ENCODE measurements around the gene ERCC4.
"Not testable (repeated sequence)": the region's sequence is repeated elsewhere in the genome, so short reads cannot be mapped to it uniquely, and the experiment has no call there.

The ERCC4 gene

DNA sequence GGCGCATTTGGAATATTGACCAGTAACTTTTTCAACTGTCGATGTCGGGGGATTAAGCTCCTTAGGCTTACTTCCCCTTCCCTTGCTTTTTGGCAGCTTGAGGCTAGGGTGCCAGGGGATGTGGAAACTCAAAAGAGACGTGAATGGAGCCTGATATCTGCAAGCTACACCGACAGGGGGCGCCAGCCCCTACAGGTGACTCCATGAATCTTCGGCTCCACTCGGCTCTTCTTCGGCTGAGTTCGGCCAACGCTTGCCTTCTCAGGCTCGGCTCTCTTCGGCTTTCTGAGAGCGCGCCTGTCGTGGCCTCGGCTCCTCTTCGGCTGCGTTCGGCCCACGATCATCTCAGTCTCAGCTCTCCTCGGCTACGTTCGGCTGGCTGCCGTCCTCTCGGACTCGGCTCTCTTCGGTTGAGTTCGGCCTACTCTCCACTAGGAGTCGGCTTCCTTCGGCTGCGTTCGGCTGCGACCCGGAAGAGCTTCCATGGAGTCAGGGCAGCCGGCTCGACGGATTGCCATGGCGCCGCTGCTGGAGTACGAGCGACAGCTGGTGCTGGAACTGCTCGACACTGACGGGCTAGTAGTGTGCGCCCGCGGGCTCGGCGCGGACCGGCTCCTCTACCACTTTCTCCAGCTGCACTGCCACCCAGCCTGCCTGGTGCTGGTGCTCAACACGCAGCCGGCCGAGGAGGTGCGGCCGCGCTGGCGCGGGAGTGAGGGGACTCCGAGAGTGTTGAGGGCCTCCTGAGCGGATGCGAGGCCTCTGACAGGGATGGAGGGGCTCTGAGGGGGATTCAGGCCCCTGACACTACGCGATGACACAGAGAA is at the start of gene ERCC4:
Gene ERCC4, plus strand, starts transcription at position 472 of the 827 bp plus-strand sequence. Its CDS starts 12 bp downstream, at position 484.
- DNase-seq = peak; percentile 100

DNA sequence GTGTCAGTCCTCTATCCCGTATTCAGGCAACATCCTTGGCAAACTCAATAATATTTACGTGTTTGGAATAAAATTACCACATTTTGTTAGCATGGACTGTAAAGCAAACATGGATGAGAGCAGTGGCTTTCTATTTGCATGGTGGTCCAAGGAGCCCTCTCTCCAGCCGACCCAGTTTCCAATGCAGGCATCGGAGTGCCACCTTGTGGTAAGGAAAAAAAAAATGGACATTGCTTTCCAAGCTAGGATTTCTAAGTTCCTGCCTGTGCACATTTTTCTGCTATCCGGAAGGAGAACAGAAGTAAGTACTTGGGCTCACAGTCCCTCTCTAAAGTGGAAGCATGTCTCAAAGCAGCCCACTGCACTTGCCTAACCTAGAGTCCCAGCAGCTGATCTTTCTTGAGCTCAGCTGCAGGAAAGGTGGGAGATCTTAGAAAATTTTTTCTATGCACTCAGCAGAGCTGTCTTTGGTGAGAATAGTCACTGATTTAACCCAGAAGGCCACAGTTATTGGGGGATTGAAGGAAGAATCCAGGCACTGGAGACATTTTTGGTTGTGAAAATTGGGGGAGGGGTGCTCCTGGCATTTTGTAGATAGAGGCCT is 46.0 kb upstream of the ERCC4 start:
- no peak for DNase-seq

DNA sequence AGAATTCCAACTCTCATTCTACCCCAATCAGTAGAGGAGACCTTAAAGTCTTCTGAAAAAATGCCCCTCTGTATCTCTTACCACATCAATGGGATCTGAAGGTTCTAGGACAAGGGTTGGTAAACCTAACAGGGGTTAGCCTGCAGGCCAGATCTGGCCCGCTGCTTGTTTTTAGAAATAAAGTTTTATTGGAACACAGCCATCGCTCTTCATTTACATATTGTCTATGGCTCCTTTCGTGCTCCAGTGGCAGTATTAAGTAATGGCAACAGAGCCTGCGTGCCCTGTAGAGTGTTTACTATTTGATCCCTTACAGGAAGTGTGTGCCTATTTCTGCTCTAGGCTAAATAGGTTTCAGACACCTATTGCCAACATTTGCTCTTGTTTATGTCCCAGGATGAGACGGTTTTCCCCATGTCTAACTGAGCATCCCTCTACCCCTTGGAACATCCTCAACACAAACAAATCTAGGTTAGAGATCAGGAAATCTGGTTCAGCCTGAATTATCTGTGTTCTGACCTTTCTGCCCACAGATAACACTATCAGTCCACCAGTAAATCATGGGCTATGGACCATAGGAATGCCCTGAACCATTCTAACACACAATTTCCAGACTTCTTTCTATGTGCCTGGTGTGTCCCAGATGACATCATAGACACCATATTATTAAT is 44.2 kb upstream of the ERCC4 start:
- no peak for DNase-seq

DNA sequence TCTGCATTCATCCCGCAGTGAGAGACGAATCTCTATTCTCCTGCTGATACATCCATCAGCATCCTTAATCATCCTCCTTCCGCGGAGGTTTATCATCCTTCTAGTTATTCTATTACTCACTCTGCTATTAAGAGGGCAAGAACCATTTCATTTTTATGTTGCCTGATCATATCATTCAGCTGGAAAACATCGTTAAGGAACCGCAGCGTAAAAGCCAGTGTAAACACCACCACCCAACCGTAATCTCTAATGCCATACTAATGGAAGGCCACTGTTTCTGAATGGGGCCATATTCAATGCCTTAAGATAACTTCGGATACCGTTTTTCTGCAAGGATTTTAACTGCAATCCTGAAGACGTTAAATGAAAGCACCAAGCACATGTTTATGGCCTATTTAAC is 36.7 kb upstream of the ERCC4 start:
- no peak for DNase-seq

DNA sequence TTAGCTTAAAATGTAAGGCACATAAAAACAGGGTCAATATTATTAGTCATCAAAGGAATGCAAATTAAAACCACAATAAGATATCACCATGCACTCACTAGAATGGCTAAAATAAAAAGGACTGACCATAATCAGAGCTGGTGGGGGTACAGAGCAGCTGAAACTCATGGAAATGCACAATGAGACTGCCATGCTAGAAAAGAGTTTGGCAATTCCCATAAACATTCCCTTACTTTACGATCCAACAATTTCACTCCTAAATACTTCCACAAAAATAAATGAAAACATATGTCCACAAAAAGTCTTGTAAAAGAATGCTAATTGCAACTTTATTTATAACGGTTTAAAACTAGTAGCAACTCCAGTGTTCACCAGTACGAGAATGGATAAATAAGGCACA is 36.1 kb upstream of the ERCC4 start:
- DNase-seq = no peak

DNA sequence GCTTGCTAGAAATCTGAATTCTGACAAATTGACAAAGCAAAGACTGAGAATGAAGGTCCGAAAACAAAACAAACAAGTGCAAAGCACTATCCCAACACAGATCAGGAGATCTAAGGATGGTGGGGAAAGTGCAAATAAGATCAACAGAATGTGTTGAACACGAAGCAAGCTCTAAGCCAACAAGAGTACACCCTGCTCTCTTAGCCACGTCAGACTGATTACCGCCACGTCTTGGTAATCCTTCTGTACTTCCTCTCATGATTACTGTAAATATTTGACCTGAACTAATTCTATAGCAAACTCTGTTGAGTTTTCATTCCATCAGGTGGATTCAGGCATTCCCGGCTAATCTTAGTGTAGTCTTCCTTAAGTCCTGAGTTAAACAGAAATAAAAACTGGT is 34.3 kb upstream of the ERCC4 start:
- DNase-seq = no peak

DNA sequence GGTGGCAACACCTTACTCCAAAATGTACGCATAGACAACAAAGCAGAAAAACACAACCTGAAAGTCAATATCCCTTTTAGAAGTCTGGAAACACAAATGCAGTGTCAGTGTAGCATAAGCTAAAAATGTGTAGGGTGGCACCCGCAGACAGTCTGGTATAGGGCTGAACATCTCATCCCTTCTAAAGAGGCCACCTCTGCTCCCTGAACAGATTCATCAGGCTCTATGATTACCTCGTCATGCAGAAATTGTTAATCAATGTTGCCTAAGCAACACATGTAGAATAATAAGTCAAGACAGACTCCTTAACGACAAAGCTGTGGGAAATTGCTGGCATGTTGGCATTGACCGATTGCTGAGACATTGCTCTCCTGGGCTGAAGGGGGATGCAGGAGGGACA is 33.3 kb upstream of the ERCC4 start:
- DNase-seq = no peak

DNA sequence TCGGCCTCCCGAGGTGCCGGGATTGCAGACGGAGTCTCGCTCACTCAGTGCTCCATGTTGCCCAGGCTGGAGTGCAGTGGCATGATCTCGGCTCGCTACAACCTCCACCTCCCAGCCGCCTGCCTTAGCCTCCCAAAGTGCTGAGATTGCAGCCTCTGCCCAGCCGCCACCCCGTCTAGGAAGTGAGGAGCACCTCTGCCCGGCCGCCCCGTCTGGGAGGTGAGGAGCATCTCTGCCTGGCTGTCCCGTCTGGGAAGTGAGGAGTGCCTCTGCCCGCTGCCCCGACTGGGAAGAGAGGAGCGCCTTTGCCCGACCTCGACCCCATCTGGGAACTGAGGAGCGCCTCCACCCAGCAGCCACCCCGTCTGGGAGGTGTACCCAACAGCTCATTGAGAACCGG is 30.6 kb upstream of the ERCC4 start:
- not testable (repeated sequence) for DNase-seq

DNA sequence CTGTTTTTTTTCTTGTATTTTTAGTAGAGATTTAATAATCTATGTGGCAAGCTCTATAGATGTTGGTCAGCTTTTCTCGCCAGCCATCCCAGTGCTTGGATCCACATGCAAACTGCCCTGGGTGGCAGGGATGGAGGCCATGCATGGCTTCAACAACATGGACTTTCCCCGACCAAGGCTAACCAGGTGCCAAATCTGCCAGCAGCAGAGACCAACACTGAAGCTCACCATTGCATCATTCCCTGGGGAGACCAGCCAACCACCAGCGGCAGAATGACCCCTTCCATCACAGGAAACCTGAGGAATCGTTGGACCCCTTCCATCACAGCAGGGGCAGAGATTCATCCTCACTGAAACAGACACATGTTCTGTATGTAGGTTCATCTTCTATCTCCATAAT is 27.7 kb upstream of the ERCC4 start:
- no peak for DNase-seq

DNA sequence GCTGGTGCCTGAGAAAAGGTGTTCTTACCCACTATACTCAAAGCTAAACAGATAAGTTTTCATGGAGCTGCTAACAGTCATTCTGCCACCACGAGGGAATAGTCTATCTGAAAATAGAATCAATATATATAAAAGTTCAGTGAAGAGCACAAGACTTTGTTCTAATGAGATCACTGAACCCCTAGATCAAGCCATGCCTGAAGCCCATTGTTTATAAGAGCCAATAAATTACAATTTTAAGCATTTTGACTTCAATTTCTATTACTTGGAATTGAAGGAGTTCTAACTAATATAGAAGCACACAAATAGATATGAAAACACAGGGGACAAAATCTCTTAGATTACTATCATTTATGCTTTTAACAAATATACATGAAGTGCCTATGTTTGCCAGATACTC is 24.4 kb upstream of the ERCC4 start:
- DNase-seq = no peak

DNA sequence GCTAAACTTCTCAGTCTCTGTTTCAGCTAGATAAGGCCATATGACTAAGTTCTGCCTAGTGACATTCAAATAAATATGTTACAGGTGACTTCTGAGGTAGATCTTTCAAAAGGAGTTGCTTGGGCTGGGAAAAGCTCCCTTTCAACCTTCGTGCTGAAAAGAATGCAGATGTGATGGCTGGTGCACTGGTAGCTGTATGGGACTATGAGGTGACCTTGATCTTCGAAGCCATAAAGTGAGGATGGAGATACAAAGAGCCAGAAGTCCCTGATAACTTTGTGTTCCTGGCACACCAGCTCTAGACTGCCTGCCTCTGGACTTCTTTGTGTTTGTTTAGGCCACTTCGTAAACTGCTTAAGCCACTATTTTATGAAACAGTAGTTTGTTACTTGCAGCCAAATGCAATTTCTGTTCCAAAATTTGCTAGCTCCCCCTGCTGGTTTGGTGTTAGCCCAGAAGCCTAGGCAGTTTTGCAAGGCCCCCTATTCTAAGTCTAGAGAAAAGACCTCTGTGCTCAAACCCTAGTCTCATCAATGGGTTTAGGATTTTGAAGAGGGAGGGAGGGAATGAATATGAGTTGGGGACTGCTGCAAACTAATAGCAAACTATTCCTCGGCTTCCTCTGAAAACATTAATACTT is 23.3 kb upstream of the ERCC4 start:
- DNase-seq = no peak

DNA sequence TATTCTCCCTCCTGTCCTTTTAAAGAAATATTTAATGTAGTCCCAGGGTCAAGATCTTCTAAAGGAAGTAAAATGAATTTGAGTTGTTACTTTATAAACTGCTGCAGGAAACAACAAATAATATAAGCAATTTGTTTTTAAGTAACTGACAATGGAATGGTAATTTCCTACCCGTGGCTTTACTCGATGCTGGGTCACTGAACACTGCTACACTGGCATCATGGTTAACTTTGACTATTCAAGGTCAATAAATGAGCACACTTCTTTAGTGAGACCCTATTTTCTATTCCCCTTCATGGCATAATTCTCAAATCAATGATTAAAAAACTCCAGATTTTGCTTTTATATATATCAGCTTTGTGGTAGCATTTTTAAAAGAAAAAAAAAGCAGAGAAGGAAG is 22.1 kb upstream of the ERCC4 start:
- no peak for DNase-seq

DNA sequence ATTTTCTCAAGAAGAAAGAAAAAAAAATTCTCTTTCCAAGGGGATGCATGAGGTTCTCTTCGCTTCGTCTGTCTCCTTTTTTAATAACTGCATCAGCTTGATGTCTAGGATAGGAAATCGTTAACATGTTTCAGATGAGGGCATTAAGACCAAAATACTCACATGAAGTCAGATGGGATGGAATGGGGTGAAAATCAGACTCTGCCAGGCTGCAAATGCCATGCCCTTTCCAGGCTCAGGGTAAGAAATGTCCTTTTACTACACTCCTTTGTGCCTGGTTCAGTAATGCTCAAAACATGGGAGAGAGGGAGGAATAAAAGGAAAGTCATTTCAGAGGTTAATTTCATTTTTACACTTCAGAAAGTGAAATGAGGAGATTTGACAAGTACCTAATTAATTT is 21.7 kb upstream of the ERCC4 start:
- DNase-seq = no peak

DNA sequence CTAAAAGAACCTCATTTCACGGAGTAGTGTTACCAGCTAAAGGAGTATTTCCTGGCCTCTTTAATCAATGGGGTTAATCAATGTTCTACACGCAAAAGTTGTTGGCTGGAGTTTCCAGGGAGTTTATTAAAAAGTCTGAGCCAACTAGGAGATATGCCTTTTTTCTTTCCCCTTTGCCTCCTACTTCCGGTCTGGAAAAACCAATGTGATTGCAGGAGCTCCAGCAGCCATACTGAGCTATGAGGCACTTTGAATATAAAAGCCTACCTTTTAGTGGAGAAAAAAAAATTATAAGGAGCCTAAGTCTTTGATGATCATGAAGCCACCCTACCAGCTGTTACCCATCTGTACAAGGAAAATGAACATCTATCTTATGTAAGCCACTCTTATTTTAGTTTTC is 17.9 kb upstream of the ERCC4 start:
- DNase-seq = no peak

DNA sequence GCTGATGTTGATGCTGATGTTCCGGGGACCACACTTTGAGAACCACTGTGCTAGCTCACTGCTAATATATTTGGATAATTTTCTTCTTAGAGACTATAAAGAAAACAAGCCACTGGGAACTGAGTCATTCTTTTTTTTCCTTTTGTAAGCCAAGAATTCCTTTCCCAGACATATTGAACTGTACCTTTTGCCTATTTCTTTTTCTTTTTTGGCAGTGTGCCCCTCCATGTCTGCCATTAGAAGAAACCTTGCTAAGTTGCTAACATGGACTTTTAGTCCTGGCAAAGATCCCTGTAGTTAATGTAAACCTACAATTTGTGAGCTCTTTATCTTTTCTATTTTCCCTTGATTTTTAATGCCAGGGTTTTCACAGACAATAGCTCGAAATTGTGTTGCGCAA is 17.3 kb upstream of the ERCC4 start:
- DNase-seq = no peak

DNA sequence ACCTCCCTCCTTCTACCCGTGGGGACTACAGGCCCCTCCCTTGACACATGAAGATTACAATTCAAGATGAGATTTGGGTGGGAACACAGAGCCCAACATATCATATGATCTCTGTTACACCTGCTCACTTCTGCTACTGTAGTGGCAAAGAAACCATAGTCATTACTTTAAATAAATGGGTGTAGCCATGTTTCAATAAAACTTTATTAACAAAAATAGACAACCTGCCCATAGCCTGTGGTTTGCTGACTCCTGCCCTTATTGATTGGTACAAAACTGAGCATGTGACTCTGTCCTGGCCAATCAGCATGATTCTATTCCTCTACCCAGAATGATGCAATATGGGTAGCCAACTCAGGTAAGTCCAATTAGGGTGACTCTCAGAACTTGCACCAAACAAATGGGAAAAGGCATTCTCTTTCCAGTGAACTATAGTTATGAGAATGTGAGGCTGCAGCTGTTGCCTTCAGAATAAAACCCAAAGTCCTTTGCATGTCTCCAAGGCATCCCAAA is 15.7 kb upstream of the ERCC4 start:
- DNase-seq = no peak

DNA sequence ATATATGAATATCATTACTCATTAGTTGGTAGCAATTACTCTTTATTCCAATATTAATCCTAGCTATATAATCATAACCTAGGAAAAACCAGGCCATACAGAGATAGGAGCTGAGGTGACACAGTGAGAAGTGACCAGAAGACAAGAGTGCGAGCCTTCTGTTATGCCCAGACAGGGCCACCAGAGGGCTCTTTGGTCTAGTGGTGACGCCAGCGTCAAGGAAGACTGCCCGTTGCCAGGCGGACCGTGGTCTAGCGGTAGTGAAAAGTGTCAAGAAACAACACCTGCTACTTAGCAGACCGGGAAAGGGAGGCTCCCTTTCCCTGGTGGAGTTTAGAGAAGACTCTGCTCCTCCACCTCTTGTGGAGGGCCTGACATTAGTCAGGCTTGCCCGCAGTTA is 15.1 kb upstream of the ERCC4 start:
- not testable (repeated sequence) for DNase-seq

DNA sequence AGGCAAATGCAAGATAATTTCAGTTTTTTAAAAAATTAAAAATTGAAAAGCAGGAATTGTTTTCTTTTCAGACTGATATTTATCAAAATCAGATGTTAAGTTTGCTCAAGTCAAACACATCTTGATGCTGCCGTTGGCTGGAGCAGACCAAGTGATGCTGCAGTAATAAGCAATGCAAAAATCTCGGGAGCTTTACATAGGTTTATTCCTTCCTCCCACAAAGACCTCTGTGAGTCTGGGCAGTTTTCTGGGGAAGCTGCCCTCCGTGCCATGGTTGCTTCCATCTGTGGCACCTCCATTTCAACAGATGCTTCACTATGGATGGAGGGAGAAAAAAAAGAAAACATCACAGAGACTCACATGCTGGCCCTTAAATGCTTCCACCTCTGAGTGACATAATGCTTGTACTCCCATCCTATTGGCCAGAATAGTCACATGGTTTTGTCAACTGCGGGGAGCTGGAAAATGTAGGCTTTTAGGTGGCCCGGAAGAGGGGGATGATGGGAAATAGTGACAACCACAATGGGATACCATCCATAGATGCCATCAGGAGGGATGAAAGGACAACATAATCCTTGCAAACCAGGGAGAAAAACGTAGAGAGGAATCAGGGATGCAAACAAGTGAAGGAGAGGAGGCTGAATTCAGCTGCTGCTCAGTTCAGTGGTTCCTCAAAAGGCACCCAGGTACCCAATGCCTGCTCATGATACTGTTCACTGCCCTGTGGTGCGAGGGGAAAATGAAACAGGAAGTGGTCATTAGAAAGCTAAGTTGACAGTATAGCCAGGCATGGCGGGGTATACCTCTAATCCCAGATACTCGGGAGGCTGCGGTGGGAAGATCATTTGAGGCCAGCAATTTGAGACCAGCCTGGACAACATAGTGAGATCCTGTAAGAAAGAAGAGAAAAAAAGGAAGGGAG is 13.5 kb upstream of the ERCC4 start:
- DNase-seq = no peak

DNA sequence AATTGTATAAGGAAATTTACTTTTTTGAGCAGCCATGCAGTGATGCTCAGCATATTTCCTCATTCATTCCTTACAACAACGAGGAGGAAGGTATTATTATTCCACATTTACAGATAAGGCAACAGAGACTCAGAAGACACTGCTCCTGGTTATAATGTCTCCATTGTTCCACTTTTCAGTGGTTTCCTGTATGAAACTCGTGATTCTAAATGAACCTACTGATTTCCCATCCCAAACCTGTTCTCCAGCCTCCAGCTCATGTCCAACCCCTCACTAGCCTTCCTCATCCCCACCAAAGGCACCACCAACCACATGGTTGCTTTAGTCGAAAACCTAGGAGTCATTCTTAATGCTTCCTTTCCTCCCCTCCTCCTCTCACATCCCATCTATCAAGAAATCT is 12.5 kb upstream of the ERCC4 start:
- DNase-seq = no peak

DNA sequence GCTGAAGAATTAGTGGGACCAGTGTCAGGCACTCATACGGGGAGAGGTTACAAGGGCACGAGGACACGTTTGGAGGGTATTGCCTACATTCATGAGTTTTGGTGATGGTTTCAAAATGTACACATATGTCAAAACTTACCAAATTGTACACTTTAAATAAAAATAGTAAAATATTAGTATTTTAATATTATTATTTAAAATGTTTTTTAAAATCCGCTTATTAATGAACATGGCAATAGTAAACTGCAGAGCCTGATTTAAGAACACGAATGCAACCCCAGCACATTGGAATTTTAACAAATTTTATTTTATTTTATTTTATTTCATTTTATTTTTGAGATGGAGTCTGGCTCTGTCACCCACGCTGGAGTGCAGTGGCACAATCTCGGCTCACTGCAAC is 10.9 kb upstream of the ERCC4 start:
- DNase-seq = no peak

DNA sequence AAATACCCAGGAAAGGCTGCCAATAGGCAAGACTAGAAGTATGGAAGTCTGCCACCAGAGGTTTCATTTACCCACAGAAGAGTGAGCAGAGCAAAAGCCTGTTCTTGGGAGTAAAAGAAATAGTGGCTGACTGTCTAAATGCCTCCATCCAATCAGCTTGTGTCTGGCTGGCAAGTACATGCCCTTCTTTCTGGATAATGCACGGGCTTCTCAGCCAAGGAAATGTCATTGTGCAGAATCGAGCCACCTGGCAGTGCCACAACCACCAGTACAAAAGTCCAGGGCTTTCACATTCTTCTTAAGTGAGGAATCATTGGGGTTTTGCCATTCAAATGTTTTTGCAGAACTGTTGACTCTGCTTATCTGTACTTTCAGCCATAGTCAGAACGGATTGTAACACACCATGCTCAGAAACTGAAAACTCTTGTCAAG is 10.1 kb upstream of the ERCC4 start:
- no peak for DNase-seq

DNA sequence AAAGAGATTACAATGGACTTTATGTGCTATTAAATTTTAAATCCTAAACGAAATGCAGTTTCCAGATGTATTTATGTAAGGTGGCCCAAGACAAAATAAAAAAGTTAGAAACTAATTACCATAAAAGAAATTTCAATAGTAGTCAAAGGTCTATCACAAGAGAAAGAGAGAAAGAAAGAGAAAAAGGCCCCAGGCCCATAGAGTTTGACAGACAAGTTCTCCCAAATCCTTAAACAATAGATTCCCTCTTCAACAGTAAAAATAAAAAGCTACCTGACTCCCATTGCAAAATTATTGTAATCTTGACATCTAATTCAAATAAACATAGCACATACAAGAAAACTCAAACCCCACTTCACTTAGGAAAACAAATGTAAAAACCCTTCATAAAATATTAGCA is 8.6 kb upstream of the ERCC4 start:
- DNase-seq = no peak
